Fibroblast of skin of back (primary cell): ENCODE data around the gene GPAM.

Experiments used
- DNase-seq: peaks from one replicate; pipeline ENCODE4 v3.0.0-alpha.2; 2013

Gene GPAM

DNA sequence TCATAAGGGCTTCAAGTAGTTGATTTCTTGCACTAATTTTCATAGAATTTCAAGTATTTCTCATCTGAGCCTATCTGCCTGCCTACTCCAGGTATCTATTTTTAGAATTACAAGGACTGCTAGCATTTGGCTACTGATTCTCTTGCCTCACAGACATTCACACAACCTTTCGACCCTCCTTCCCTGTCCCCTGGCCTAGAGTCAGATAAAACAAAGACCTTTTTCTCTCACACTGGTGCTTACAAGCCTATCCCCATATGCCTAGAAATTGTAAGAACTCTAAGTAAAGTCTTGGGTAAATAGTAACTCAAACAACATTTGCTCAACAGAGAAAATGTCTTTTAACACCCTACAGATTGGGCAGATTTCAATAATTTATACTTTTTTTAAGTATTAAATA is 6.3 kb downstream of the GPAM start:
- DNase-seq = peak; percentile 35

GRCh38 chr10:112176543-112176942 is 7.0 kb downstream of the GPAM start:
- no peak for DNase-seq

- DNase-seq = no peak
Observed at GRCh38 chr10:112175409-112175808, 8.2 kb downstream of the GPAM start.

DNA sequence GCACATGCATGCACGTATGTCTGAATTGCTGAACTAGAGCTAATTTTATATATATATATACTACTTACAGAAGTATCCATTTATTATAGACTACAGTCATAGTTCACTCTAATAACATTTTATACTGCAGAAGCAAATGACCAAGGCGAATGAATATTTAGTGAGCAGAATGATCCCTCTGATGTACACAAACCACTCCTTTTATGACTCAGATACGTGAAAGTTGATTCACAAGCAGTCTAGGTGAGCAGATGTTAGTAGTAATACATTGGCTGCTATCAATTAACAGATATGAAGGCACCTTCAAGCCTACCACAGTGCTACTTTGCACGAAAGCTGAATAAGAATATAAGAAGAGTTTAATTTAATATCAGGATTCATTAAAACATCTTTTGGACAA is 10.4 kb downstream of the GPAM start:
- no peak for DNase-seq

GRCh38 chr10:112168733-112169132 is 14.8 kb downstream of the GPAM start:
- no peak for DNase-seq

DNA sequence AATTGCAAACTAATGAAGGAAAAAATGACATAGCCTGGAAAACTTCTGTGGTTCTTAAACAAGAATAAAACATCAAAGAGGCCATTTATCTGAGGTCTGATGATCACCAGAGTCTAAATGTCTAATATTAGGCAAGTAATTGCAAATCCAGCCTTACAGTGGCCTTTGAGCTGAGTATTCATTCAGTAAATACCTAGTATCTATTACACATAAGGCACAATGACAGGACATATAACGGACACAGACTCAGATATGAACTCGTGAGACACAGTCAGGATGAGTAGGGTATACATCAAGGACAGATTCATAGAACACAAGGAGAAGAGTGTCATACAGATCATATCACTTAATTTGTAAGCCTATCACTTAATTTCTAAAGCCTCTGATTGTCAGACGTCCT is 16.8 kb downstream of the GPAM start:
- no peak for DNase-seq

GRCh38 chr10:112161757-112162518 is 21.6 kb downstream of the GPAM start:
- DNase-seq = no peak

GRCh38 chr10:112160834-112161233 is 22.7 kb downstream of the GPAM start:
- no peak for DNase-seq

DNA sequence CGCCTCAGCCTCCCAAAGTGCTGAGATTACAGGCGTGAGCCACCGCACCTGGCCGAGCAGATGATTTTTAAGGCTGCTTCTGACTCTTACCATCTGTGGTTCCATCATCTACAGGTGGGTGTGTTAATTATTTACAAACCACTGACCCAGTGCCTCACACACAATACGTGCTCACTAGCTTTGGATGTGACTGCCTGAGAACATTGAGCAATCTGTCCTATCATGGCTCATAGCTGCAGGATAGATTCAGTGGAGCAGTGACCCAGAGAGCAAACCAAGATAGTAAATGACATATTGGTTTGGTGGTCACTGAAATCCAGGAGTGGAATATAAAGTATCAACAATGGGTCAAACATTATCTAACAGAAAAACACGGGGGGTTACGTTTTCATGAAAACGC is 24.1 kb downstream of the GPAM start:
- no peak for DNase-seq

DNA sequence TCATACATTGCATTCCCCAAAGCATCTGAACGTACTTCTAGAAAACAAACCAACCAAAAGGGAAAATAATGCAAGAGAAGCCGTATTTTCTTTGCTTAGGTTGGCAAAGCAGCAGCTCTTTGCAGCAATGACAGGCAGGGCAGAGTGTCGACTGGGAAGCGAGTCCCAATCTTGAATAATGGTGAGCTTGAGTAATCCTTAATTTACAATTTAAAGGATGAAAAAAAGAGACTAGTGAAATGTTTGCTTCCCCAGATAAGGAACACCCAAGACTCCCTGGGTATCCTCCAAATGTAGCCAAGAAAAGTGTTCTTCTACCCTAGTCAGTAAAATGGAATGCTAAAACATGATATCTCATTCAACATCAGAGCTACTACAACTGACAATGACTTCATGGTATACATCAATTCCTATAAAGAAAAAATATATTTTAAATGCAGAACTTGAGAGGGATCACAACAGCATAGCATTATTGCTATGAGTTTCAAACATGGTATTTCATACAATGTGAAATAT is 32.0 kb downstream of the GPAM start:
- peak; percentile 12 for DNase-seq

DNA sequence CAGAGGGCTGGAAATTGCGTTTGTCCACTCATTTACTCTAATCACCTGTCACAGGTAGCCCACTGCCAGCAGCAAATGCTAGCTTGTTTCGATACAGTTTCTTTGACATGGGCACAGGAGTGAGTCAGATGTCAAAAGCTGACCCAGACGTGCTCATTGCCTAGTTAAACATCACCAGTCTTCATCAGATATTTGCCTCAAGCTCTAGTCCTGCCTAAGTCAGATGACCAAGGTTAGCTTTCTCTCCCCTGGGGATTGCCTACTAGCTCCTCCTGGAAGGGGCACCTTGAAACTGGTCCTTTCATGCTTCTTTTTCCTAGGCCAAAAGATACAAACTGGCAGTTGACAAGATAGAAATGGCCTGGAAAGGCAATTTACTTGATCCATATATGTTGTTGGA is 35.2 kb downstream of the GPAM start:
- no peak for DNase-seq

DNA sequence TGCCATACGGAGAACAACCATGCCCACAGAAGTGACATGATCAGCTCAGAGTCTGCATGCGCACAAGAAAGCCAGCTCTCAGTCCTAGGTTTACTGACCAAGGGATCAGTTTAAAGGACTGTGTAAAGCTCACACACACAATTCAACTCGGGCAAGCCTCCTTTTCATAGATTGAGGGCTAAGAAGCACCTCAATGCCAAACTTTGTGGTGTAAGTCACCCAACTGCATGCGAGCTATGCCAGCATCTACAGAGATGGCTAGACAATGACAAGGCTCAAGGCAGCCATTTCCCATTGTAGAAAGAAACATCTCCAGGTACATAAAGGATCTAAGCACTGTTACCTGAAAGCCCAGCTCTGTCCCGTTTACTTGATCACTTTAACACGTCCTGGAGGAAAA is 36.8 kb downstream of the GPAM start:
- no peak for DNase-seq

- DNase-seq = no peak
Observed at GRCh38 chr10:112145263-112145662, 38.3 kb downstream of the GPAM start.

GRCh38 chr10:112143420-112143819 is 40.1 kb downstream of the GPAM start:
- DNase-seq = no peak

- DNase-seq = no peak
Observed at GRCh38 chr10:112141292-112141691, 42.3 kb downstream of the GPAM start.

GRCh38 chr10:112140110-112140970 is 43.2 kb downstream of the GPAM start:
- DNase-seq = peak; percentile 66

- no peak for DNase-seq
Observed at GRCh38 chr10:112139176-112139575, 44.4 kb downstream of the GPAM start.

DNA sequence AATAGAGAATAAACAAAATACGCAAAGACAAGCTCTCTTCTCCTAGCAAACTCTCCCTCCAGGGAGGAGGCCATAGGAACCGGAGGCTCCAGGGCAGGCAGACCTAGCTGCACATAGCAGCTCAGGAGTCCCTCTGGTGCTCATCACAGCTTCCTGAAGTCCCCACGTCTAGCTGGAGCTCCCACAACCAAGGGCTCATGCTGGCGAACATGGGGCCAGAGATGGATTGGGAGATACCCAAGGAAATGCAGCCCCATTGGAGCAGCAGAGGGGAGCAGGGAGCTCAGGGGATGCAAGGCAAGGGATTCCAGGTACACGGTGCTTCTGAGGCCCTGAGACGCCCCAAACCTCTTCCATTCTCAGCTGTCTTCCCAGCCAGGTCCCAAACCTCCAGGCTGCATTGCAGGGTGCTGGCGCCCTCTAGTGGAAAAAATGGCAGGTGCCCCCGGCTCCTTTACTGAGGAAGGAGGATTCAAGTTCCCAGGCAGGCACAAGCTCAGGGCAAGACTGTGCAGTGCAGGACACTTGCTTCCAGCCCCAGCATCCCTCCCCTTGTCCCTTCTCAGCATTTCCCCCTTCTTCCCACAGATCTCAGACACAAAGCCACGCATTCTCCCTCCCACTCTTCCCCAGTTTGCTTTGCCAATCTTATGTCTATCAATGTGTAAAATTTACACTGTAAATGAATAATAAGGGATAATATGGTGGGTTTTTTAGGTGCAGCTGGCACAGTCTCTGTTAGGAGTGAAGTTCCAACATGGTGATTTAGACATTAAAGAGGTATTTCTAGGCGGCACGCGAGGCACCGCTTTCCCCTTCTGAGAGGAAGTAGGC is 46.2 kb downstream of the GPAM start:
- peak; percentile 55 for DNase-seq

DNA sequence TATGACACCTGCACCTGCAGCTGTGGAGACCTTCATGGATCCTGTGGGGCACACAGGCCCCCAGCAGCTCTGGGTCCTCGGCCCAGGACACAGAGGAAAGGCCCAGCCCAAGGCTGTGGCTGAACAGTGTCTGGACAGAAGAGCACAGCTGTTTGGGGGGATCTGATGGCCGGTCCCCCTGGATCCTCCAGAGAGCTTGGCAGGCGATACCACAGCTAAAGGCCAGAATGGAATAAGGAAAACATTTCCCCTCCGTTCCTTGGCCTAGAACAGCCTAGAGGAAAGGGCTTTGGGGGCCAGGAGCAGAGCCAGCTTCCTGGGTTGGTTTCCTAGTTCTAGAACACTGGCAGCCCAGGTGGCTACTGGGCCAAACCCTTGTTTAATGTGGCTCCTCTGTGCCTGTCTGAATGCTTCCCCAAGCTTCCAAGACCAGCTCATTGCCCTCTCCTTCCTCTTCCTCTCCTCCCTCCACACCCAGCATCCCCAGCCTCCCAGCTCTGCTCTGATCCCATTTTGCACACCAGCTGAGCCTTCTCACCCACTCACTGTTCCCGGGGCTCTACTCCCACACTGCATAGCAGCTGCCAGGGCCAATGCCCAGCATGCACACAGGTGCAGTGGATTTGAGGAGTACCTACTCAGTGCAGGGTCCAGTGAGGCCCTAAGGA is 46.9 kb downstream of the GPAM start:
- DNase-seq = no peak

GRCh38 chr10:112135604-112136003 is 48.0 kb downstream of the GPAM start:
- no peak for DNase-seq

- no peak for DNase-seq
Observed at GRCh38 chr10:112132435-112132834, 51.1 kb downstream of the GPAM start.

- DNase-seq = no peak
Observed at GRCh38 chr10:112131996-112132395, 51.6 kb downstream of the GPAM start.
